SK-N-MC (cell line): ENCODE measurements around the gene LGALS1.
A peak's percentile ranks its signal among the peaks of the same experiment; 100 is the strongest.
"Not testable (repeated sequence)": the region's sequence is repeated elsewhere in the genome, so short reads cannot be mapped to it uniquely, and the experiment has no call there.

Source experiments
- DNase-seq: peaks from one replicate; pipeline ENCODE4 v3.0.0-alpha.2; 2011; ENCODE audit warnings: low read depth, low spot score
- H3K27ac ChIP-seq: fragments of 200-600 bp; sonication (generic); 2 replicates; pipeline ENCODE4 v1.5.1; 2016; ENCODE audit warnings: mixed run types
- H3K36me3 ChIP-seq: fragments of 200-600 bp; sonication (generic); 2 replicates; pipeline ENCODE4 v1.6.1; 2017; ENCODE audit warnings: antibody characterized with exemption, low read length, mixed read lengths; ENCODE audit not compliant: insufficient read depth
- H3K4me3 ChIP-seq: fragments of 200-600 bp; sonication (generic); 2 replicates; pipeline ENCODE4 v1.5.1; 2016
- H3K9ac ChIP-seq: fragments of 200-600 bp; sonication (generic); 2 replicates; pipeline ENCODE4 v1.8.0; 2017; ENCODE audit warnings: mixed run types, mixed read lengths; ENCODE audit not compliant: insufficient read length
- H3K9me3 ChIP-seq: fragments of 200-600 bp; sonication (generic); 2 replicates; pipeline ENCODE4 v1.6.1; 2017; ENCODE audit warnings: low read depth, mild to moderate bottlenecking, antibody characterized with exemption, low read length, moderate library complexity, mixed read lengths
- EZH2 ChIP-seq: fragments of 200-600 bp; sonication (generic); IDR thresholded peaks from one replicate; pipeline ENCODE4 v1.6.1; 2017; ENCODE audit warnings: antibody characterized with exemption
- FOXP2 ChIP-seq: optimal IDR thresholded peaks from 2 replicates; pipeline ENCODE3; 2011; ENCODE audit warnings: mild to moderate bottlenecking, moderate library complexity; ENCODE audit not compliant: insufficient read depth; ENCODE audit errors: extremely low read length, control extremely low read depth
- POLR2AphosphoS5 ChIP-seq: IDR thresholded peaks from 2 replicates; pipeline ENCODE4 v1.6.1; 2012; ENCODE audit warnings: mild to moderate bottlenecking, low read depth, low read length, borderline replicate concordance

Gene LGALS1

DNA sequence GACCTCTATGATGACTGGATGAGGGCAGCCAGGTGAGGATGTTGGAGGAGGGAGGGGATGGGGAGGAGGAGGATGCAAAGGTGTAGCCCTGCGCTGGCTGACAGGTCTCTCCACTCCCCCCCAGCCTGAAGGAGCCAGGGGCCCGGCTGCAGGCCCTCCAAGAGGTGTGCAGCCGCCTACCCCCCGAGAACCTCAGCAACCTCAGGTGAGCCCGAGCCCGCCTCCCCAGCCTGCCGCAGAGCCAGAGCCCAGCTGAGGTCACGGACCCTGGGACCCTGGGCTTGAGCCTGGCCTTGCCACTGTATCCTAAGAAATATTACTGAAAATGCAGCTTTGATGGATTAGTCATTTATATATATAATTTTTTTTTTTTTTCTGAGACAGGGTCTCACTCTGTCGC is 28.1 kb upstream of the LGALS1 start:
- no peak for TF ChIP-seq POLR2AphosphoS5
- no peaks in the 10 kb centered on the region for H3K9me3 ChIP-seq
- no peaks in the 10 kb centered on the region for H3K36me3 ChIP-seq
- H3K9ac ChIP-seq = no peak overlapping the region
- no peak for DNase-seq
- H3K4me3 ChIP-seq = no peak overlapping the region
- no peak overlapping the region for H3K27ac ChIP-seq

DNA sequence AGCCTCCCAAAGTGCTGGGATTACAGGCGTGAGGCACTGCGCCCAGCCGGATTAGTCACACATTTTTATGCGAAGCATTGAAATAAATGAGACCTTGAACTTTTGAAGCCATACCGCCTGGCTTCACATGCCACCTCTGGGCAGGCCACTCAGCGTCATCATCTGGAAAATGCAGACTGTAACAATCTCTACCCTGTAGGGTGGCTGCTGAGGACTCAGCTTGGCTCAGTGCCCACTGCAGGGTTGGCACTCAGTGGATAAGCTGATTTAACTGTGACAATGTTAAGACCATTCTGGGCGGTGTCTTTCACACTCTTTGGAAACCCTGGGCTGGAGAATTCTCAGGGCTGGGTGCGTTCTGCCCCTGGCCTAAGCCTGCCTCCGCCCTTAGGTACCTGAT is 27.5 kb upstream of the LGALS1 start:
- Histone ChIP-seq H3K4me3 (no peak overlapping the region), H3K9ac (no peak overlapping the region), H3K27ac (no peak overlapping the region), H3K36me3 (no peaks in the 10 kb centered on the region), H3K9me3 (no peaks in the 10 kb centered on the region)
- no peak for TF ChIP-seq POLR2AphosphoS5
- no peak for TF ChIP-seq FOXP2
- TF ChIP-seq EZH2 = no peak
- DNase-seq = no peak

DNA sequence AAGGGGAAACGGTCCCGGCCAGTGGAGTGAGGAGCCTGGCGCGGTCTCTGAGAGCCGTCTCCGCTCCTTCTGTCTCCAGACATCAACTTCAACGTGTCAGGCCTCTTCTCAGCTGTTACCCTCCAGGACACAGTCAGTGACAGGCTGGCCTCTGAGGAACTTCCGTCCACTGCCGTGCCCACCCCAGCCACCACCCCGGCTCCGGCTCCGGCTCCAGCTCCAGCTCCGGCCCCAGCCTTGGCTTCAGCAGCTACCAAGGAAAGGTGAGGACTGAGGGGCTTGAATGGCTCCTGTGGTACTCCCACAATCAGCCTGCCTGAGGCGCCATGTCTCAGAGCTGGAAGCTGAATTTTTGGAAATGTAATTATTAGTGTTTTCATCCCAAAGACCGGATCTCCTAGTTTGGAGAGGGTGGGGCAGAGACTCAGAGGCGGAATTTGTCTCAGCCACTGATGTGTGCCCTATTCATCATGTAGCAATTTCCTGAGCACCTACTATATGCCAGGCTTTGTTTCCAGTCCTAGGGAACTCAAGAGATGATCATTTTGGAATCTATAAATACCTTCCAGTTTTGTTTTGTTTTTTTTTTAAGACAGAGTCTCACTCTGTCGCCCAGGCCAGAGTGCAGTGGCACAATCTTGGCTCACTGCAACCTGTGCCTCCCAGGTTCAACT is 24.8 kb upstream of the LGALS1 start:
- no peak overlapping the region for H3K9ac ChIP-seq
- DNase-seq = no peak
- no peak overlapping the region for H3K4me3 ChIP-seq
- H3K9me3 ChIP-seq = no peaks in the 10 kb centered on the region
- no peak for TF ChIP-seq FOXP2
- TF ChIP-seq EZH2 = no peak
- no peak for TF ChIP-seq POLR2AphosphoS5
- no peaks in the 10 kb centered on the region for H3K36me3 ChIP-seq
- H3K27ac ChIP-seq = no peak overlapping the region

DNA sequence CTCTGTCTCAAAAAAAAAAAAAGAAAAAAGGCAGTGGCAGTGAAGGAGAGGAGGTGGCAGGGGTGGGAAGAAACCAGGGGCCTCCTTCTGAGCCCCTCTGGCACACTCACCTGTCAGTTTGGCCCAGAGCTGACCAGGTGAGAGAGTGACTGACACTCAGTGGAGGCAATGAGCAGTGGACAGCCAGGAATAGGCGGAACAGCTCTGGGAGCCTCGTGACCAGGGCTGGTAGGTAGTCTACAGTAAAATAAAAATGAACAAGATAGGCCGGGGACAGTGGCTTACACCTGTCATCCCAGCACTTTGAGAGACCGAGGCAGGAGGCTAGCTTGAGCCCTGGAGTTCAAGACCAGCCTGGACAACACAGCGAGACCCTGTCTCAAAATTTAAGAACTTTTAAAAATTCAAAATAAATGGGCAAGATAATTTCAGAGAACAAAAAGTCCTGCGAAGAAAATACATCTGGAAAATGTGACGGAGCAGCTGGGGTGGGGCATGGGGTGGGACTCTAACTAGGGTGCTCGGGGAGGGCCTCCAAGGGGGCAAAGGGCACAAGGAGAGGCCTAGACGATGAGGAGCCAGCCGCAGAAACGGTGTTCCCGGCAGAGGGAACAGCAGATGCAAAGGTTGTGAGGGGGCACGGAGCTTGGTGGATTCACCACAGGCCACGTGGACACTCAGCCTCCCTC is 20.7 kb upstream of the LGALS1 start:
- TF ChIP-seq EZH2 (no peak), FOXP2 (no peak), POLR2AphosphoS5 (no peak)
- no peak for DNase-seq
- Histone ChIP-seq H3K9ac (no peak overlapping the region), H3K36me3 (no peaks in the 10 kb centered on the region), H3K27ac (no peak overlapping the region), H3K4me3 (no peak overlapping the region), H3K9me3 (no peaks in the 10 kb centered on the region)

DNA sequence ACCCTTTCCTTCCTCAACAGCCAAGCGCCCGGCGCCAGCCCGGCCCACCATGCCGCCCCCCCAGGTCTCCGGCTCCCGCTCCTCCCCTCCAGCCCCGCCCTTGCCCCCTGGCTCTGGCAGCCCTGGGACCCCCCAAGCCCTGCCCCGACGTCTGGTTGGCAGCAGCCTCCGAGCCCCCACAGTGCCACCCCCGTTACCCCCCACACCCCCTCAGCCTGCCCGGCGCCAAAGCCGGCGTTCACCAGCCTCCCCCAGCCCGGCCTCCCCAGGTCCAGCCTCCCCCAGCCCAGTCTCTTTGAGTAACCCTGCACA is 20.2 kb upstream of the LGALS1 start:
- Histone ChIP-seq H3K36me3 (no peaks in the 10 kb centered on the region), H3K9ac (no peak overlapping the region), H3K27ac (no peak overlapping the region), H3K4me3 (no peak overlapping the region), H3K9me3 (no peaks in the 10 kb centered on the region)
- TF ChIP-seq FOXP2 (no peak), POLR2AphosphoS5 (no peak), EZH2 (no peak)
- DNase-seq = no peak

DNA sequence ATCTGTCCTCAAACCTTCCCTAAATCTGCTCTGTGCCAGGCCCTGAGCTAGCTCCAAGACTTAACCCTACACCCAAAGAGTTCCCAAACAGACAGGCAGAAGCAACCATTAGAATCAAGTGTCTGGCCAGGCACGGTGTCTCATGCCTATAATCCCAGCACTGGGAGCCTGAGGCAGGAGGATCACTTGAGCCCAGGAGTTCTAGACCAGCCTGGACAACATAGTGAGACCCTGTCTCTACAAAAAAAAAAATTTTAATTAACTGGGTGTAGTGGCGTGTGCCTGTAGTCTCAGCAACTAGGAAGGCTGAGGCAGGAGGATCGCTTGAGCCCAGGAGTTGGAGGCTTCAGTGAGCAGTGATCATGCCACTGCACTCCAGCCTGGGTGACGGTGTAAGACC is 18.9 kb upstream of the LGALS1 start:
- not testable (repeated sequence) for H3K4me3 ChIP-seq, H3K9me3 ChIP-seq, H3K9ac ChIP-seq, H3K36me3 ChIP-seq, DNase-seq, H3K27ac ChIP-seq

DNA sequence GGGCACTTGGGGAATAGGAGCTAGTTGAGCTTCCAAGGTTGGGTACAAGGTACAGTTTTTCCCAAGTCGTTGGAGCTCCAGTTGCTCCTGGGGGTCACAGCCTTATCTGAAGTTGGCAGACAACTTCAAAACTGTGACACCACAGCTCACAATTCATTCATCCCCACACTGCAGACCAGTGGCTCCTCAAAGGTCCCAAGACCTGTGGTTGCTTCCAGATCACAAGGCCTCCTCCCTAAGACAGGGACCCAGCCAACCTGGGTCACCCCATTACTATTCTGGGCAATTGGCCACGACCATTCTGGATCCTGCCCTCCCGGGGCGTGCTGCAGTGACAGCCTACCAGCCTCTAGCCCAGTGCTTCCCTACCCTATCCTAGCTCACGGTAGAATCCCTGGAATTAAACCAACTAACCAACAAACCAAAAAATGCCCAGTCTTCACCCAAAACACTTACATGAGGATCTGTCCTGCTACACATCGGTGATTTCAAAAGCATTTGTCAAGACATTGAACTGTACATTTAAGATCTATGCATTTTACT is 17.8 kb upstream of the LGALS1 start:
- H3K27ac ChIP-seq = peak overlapping the region; percentile 53
- H3K4me3 ChIP-seq = peak overlapping the region; percentile 86
- H3K36me3 ChIP-seq = no peaks in the 10 kb centered on the region
- H3K9me3 ChIP-seq = no peaks in the 10 kb centered on the region
- H3K9ac ChIP-seq = peak overlapping the region; percentile 76
- TF ChIP-seq FOXP2 = no peak
- TF ChIP-seq POLR2AphosphoS5 = no peak
- no peak for TF ChIP-seq EZH2
- DNase-seq = no peak

DNA sequence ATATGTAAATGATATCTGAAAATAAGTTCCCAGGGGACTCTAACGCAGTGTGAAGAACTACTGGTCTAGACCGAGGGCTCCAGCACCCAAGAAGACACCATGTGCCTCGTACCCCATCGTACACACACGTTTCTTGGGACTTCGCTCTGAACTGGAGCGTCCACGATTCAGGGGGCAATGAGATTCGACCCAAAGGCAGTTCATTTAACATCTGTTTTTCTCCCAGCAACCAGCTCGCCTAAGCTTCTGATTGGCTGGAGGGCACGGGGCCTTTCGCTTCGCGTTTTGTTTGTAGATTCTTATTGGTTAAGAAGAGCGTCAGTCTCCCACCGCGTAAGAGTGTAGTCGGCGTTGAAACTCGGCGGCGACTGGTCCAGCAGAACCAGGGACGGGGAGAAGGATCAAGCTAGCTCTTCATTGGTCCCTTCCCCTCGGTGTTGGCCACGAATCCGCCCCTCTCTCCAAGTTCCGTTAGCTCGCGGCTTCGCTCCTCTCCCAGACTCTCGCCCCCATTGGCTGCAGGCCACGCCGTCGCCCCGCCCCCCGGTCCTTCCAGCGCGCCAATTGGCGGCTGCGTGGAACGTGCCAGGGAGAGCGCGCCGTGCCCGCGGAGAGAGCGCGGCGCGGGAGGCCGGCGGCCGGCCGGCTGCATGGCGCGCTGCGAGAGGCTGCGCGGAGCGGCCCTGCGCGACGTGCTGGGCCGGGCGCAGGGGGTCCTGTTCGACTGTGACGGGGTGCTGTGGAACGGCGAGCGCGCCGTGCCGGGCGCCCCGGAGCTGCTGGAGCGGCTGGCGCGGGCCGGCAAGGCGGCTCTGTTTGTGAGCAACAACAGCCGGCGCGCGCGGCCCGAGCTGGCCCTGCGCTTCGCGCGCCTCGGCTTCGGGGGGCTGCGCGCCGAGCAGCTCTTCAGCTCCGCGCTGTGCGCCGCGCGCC is 17.0 kb upstream of the LGALS1 start, which contains the start of gene PDXP:
Gene PDXP (plus strand): TSS at position 591 of the 933 bp plus-strand sequence. CDS start 60 bp downstream, at position 651.
- peak; percentile 99 for DNase-seq
- no peaks in the 10 kb centered on the region for H3K36me3 ChIP-seq
- H3K9ac ChIP-seq = peak within 1 kb of the TSS; percentile 76
- no peaks in the 10 kb centered on the region for H3K9me3 ChIP-seq
- peak within 1 kb of the TSS; percentile 53 for H3K27ac ChIP-seq
- TF ChIP-seq EZH2 (no peak), FOXP2 (no peak), POLR2AphosphoS5 (peak; percentile 68; the same call in 1 of the 2 replicates)
- peak within 1 kb of the TSS; percentile 90 for H3K4me3 ChIP-seq
